NCI-H1092 treated with DMSO at 0.1 percent for 48 hours (cell line): Measurements from ENCODE around the gene RFWD3.
"Not testable (repeated sequence)": the region's sequence is repeated elsewhere in the genome, so short reads cannot be mapped to it uniquely, and the experiment has no call there.

Experiments used
- DNase-seq: peaks from one replicate; lab custom pipeline; 2025; lab: John Stamatoyannopoulos, UW

The RFWD3 gene, protein sequence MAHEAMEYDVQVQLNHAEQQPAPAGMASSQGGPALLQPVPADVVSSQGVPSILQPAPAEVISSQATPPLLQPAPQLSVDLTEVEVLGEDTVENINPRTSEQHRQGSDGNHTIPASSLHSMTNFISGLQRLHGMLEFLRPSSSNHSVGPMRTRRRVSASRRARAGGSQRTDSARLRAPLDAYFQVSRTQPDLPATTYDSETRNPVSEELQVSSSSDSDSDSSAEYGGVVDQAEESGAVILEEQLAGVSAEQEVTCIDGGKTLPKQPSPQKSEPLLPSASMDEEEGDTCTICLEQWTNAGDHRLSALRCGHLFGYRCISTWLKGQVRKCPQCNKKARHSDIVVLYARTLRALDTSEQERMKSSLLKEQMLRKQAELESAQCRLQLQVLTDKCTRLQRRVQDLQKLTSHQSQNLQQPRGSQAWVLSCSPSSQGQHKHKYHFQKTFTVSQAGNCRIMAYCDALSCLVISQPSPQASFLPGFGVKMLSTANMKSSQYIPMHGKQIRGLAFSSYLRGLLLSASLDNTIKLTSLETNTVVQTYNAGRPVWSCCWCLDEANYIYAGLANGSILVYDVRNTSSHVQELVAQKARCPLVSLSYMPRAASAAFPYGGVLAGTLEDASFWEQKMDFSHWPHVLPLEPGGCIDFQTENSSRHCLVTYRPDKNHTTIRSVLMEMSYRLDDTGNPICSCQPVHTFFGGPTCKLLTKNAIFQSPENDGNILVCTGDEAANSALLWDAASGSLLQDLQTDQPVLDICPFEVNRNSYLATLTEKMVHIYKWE

GRCh38 chr16:74666425-74667254 lies at the start of gene RFWD3:
Gene RFWD3 (minus strand): TSS chr16:74666877. CDS start chr16:74661449, 5,428 bp downstream.
- DNase-seq = peak; percentile 98

- no peak for DNase-seq
These were observed 49.7 kb upstream of the RFWD3 start for GRCh38 chr16:74716355-74716754.

DNA sequence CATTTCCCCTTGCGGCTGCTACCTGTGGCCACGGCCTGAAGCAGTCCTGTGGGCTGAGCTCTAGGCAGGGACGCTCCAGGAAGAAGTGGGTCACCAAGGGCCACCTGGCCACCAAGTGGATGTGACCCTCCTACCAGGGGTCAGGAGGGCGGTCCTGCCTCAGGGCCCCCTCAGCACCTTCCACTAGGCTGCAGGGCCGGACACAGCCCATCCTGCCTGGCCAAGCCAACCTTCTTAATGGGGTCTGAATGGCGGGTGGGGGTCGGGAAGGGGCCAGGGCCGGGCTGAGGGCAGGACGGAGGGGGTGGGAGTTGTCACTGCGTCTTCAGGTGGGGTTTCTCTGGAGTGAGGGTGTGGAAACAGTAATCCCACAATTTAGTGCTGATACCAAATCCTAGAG lies 47.2 kb upstream of the RFWD3 start:
- no peak for DNase-seq

GRCh38 chr16:74713325-74713724 lies 46.6 kb upstream of the RFWD3 start:
- no peak for DNase-seq

DNA sequence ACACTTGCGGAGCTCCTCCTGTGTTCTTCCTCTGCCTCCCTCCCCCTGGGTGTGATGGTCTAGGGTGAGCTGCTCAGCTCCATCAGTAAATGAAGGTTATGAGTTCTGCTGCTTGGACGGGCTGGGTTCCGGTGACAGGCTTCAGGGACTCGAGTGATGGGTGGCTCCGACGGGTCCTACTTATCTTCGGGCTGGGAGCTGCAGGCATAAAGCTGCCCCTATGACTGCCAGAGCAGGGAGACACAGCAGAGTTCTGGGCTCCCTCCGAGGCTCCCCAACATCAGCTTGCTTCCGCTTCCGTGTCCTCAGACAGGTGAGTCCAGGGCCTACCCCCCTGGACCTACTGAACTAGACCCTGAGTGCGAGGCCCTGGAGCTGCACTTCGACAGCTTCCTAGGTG lies 45.3 kb upstream of the RFWD3 start:
- DNase-seq = no peak

DNA sequence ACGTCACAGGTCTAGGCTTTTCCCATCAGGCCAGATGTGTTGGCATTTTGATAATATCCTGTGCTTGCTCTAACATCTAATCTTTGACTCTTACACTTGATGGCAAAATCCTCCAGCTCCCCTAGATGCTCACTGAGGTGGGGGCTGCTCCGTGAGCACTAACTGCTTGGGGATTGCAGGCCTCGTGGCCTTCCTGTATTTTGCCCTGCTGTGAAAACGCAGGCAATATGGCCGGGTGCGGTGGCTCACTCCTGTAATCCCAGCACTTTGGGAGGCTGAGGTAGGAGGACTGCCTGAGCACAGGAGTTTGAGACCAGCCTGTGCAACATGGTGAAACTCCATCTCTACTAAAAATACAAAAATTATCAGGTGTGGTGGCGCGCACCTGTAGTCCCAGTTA lies 43.7 kb upstream of the RFWD3 start:
- no peak for DNase-seq

DNA sequence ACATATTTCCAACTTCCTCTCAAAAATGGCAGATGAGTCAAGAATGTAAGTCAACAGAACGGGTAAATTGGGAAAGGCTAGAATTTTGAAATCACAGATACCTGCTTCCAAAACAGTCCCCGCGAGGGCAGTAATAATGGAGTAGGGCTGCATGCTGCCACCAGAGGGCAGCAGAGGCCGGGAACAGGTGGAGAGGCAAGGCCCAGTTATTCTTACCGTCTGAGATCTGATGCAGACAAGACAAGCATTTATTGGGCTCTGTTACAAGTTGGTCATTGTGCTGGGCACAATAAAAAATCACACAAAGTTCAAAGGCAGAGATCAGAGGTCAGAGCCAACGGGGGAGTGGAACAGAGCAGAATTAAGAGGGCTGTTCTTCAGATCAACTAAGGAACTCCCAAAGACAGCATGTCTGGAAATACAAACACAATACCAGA lies 42.8 kb upstream of the RFWD3 start:
- peak; percentile 63 for DNase-seq

- DNase-seq = peak; percentile 9
These were observed 34.0 kb upstream of the RFWD3 start, which contains the start of gene MLKL for GRCh38 chr16:74700438-74701225. Gene MLKL (minus strand): TSS chr16:74700862. CDS start chr16:74695757, 5,105 bp downstream.

GRCh38 chr16:74700116-74700437 lies 33.4 kb upstream of the RFWD3 start:
- no peak for DNase-seq

- DNase-seq = no peak
These were observed 33.0 kb upstream of the RFWD3 start for GRCh38 chr16:74699666-74700065.

GRCh38 chr16:74698222-74698621 lies 31.5 kb upstream of the RFWD3 start:
- DNase-seq = no peak

GRCh38 chr16:74695450-74696422 lies 29.1 kb upstream of the RFWD3 start:
- peak; percentile 63 for DNase-seq

- no peak for DNase-seq
These were observed 24.6 kb upstream of the RFWD3 start for GRCh38 chr16:74691093-74691855.

DNA sequence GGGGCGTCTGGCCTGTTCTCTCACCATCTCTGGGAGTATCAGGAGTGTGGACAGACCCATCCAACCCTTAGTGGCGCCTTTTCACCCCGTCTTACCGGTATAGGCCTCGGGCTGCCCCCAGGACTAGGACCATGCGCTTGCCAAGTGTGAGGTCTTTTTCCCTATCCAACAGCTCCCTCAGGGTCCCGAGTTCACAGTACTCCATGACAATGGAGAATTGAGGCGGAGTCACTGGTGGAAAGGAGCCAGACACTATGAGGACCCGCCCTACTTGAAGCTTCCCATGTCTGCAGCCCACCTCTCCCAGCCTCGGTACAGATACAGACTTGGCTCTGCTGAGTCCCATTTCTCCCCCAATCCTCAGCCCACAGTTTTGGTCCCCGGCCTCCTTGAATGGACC lies 15.9 kb upstream of the RFWD3 start:
- DNase-seq = no peak

GRCh38 chr16:74680681-74681080 lies 14.0 kb upstream of the RFWD3 start:
- no peak for DNase-seq

GRCh38 chr16:74679983-74680382 lies 13.3 kb upstream of the RFWD3 start:
- DNase-seq = no peak

DNA sequence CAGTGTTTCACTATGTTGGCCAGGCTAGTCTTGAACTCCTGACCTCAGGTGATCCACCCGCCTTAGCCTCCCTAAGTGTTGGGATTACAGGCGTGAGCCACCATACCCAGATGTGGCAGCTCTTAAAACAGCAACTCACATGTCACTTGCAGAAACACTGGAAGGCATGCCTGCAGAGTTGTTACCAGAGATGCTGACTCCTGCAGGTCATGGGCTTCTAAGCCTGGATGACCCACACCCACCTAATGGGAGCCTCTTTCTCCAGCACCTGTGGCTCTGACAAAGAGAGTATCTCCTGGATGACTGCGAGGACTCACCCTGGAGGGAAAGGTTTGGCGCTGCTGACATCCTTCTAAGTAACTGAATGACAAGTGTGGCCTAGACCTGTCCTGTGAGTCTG lies 11.2 kb upstream of the RFWD3 start:
- DNase-seq = no peak

GRCh38 chr16:74673876-74674275 lies 7.2 kb upstream of the RFWD3 start:
- no peak for DNase-seq

DNA sequence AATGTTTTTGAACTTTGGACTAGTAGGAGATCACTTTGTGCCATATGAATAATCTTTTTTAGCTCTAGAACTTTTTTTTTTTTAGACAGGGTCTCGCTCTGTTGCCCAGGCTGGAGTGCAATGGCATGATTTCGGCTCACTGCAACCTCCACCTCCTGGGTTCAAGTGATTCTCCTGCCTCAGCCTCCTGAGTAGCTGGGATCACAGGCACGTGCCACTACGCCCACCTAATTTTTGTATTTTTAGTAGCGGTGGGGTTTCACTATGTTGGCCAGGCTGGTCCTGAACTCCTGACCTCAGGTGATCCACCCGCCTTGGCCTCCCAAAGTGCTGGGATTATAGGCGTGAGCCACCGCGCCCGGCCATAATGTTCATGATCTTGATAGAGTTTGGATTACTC lies 2.2 kb upstream of the RFWD3 start:
- DNase-seq = not testable (repeated sequence)
